HepG2 (cell line): Measurements from ENCODE around the gene GLYR1. TPM values are rescaled to one million over a fixed set of nuclear protein-coding genes. Genes with fewer than 3 reads are reported as not detected.

Experiments
- ATF7-NPFF ChIP-seq: sonication (generic); formaldehyde crosslinking; IDR thresholded peaks from 2 replicates; pipeline ENCODE4 v1.8.1; 2023; ENCODE audit warnings: mild to moderate bottlenecking, low read depth, missing genetic modification reagents, moderate library complexity
- BORCS8-MEF2B ChIP-seq: sonication (generic); formaldehyde crosslinking; IDR thresholded peaks from 2 replicates; pipeline ENCODE4 v1.8.0; 2022; ENCODE audit warnings: mild to moderate bottlenecking, missing genetic modification reagents
- GRHL1 ChIP-seq: sonication (generic); formaldehyde crosslinking; conservative IDR thresholded peaks from 2 replicates; pipeline ENCODE4 v1.8.0; 2022; ENCODE audit warnings: missing genetic modification reagents
- NAIF1 ChIP-seq: sonication (generic); formaldehyde crosslinking; IDR thresholded peaks from 2 replicates; pipeline ENCODE4 v1.5.0; 2020; ENCODE audit warnings: mild to moderate bottlenecking, missing genetic modification reagents, borderline replicate concordance
- RAD51 ChIP-seq: fragments of 450-650 bp; IDR thresholded peaks from 2 replicates; pipeline ENCODE4 v1.6.1; 2016; ENCODE audit warnings: borderline replicate concordance
- ZHX1 ChIP-seq: sonication (generic); formaldehyde crosslinking; IDR thresholded peaks from 2 replicates; pipeline ENCODE4 v1.8.1; 2022; ENCODE audit warnings: low read depth, mild to moderate bottlenecking, missing genetic modification reagents
- ZKSCAN1 ChIP-seq: fragments of 150-350 bp; IDR thresholded peaks from 2 replicates; pipeline ENCODE4 v1.6.1; 2014; ENCODE audit warnings: low read length
- ZNF282 ChIP-seq: fragments of 450-650 bp; IDR thresholded peaks from 2 replicates; pipeline ENCODE4 v1.6.1; 2018; ENCODE audit not compliant: partially characterized antibody
- ZNF543 ChIP-seq: sonication (generic); formaldehyde crosslinking; IDR thresholded peaks from 2 replicates; pipeline ENCODE4 v1.4.0; 2020; ENCODE audit warnings: mild to moderate bottlenecking, missing genetic modification reagents
- ZNF558 ChIP-seq: sonication (generic); formaldehyde crosslinking; IDR thresholded peaks from 2 replicates; pipeline ENCODE4 v1.9.0; 2022; ENCODE audit warnings: mild to moderate bottlenecking, missing genetic modification reagents, borderline replicate concordance
- ZNF747 ChIP-seq: sonication (generic); formaldehyde crosslinking; IDR thresholded peaks from 2 replicates; pipeline ENCODE4 v1.8.1; 2023; ENCODE audit warnings: missing genetic modification reagents, mild to moderate bottlenecking, borderline replicate concordance
- ZNF782 ChIP-seq: sonication (generic); formaldehyde crosslinking; IDR thresholded peaks from 2 replicates; pipeline ENCODE4 v1.4.0; 2020; ENCODE audit warnings: missing genetic modification reagents, mild to moderate bottlenecking, borderline replicate concordance
- polyA plus RNA-seq, 8 experiments: library from polyadenylated mRNA; depleted of rRNA in 3 of 8; stranded (reverse) in 7 of 8; unstranded in 1 of 8; fragments of >200 nt; fragmentation: Illumina TruSeq in 4 of 8; extraction: Trizol in 4 of 8; gene quantifications; 2 replicates each; pipeline versions ENCODE4 v1.2.1 to v1.2.3, GENCODE V29; 2011 to 2016; ENCODE audit warnings: low read depth in 4 of 8, missing spikeins in 1 of 8, mixed read lengths in 1 of 8; ENCODE audit not compliant: insufficient read depth in 1 of 8
- total RNA-seq, 5 experiments: library from RNA; depleted of rRNA; stranded (reverse); fragments of >200 nt; fragmentation: Illumina TruSeq; extraction: Trizol; gene quantifications; 2 replicates each; pipeline ENCODE4 v1.2.3, GENCODE V29; 2016; ENCODE audit warnings: low read depth in 1 of 5
- TF ChIP-seq, protein P1 (sequence below): sonication (generic); formaldehyde crosslinking; IDR thresholded peaks from 2 replicates; pipeline ENCODE4 v1.5.0; 2020; ENCODE audit warnings: mild to moderate bottlenecking, missing genetic modification reagents
- TF ChIP-seq, protein P2 (sequence below): sonication (generic); formaldehyde crosslinking; IDR thresholded peaks from 2 replicates; pipeline ENCODE4 v1.4.0; 2020; ENCODE audit warnings: mild to moderate bottlenecking, missing genetic modification reagents
- TF ChIP-seq, protein P3 (sequence below): sonication (generic); formaldehyde crosslinking; IDR thresholded peaks from 2 replicates; pipeline ENCODE4 v1.8.1; 2023; ENCODE audit warnings: mild to moderate bottlenecking, missing genetic modification reagents
- TF ChIP-seq, protein P4 (sequence below): sonication (generic); formaldehyde crosslinking; IDR thresholded peaks from 2 replicates; pipeline ENCODE4 v1.5.1; 2020; ENCODE audit warnings: mild to moderate bottlenecking, moderate library complexity, missing genetic modification reagents

Gene GLYR1
- total and polyA plus RNA-seq, 2 of the 13 experiments (the other 11 are each of a cell fraction or from before 2014, with no cell fraction given), result 28.3 to 48.7 TPM

DNA sequence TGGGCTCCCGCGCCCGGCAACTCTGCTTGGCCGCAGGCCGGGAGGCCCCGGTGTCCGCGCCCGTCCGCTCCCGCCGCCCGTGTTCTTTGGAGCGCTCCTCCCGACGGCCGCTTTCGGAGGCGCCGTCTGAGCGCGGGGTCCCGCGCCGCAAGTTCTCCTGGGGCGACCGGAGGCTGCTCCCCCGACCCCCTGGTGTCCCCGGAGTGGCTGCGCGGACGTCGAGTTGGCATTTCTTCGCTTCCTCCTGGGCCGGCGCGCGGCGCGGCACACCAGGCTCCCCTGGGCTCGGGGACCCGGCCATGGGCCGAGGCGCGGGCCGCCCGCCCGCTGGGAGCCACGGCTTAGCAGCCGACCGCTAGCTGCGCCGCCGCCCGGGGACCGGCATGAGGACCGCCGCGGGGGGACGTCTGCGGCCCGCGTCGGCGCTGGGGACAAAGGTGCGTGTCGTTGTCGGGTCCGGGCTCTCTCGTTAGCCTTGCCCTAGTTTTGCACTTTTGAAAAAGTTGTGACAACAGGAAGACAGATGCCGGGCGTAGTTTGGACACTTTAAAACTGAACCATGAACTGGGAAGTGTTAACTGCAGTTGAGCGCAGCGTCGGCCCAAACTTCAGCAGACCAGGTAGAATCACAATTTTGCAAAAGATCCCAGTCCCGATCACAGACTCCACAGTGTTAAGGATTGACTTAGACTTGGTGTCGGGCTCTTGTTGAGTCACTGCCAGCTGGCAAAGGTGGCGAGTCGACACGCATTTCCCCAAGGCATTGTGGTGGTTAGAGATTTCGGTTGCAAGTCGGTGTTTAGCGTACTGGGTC, 893 bp upstream of the GLYR1 start (continued):
- TF ChIP-seq, protein P1, sequence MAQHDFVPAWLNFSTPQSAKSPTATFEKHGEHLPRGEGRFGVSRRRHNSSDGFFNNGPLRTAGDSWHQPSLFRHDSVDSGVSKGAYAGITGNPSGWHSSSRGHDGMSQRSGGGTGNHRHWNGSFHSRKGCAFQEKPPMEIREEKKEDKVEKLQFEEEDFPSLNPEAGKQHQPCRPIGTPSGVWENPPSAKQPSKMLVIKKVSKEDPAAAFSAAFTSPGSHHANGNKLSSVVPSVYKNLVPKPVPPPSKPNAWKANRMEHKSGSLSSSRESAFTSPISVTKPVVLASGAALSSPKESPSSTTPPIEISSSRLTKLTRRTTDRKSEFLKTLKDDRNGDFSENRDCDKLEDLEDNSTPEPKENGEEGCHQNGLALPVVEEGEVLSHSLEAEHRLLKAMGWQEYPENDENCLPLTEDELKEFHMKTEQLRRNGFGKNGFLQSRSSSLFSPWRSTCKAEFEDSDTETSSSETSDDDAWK (CRISPR knock-in tag), result no peak
- TF ChIP-seq, protein P2, sequence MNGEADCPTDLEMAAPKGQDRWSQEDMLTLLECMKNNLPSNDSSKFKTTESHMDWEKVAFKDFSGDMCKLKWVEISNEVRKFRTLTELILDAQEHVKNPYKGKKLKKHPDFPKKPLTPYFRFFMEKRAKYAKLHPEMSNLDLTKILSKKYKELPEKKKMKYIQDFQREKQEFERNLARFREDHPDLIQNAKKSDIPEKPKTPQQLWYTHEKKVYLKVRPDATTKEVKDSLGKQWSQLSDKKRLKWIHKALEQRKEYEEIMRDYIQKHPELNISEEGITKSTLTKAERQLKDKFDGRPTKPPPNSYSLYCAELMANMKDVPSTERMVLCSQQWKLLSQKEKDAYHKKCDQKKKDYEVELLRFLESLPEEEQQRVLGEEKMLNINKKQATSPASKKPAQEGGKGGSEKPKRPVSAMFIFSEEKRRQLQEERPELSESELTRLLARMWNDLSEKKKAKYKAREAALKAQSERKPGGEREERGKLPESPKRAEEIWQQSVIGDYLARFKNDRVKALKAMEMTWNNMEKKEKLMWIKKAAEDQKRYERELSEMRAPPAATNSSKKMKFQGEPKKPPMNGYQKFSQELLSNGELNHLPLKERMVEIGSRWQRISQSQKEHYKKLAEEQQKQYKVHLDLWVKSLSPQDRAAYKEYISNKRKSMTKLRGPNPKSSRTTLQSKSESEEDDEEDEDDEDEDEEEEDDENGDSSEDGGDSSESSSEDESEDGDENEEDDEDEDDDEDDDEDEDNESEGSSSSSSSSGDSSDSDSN (CRISPR knock-in tag), result peak; percentile 76; the same call in 1 of the 2 replicates
- TF ChIP-seq ZNF282 (no peak), GRHL1 (CRISPR knock-in tag) (no peak), ZNF747 (no peak), ZNF543 (CRISPR knock-in tag) (peak; percentile 23; the same call in 1 of the 2 replicates), NAIF1 (no peak), RAD51 (no peak), ZKSCAN1 (no peak), ZNF558 (CRISPR knock-in tag) (no peak), BORCS8-MEF2B (CRISPR knock-in tag) (no peak; the same call in 1 of the 2 replicates), ZNF782 (no peak), ZHX1 (no peak), ATF7-NPFF (CRISPR knock-in tag) (no peak)
- TF ChIP-seq, protein P3, sequence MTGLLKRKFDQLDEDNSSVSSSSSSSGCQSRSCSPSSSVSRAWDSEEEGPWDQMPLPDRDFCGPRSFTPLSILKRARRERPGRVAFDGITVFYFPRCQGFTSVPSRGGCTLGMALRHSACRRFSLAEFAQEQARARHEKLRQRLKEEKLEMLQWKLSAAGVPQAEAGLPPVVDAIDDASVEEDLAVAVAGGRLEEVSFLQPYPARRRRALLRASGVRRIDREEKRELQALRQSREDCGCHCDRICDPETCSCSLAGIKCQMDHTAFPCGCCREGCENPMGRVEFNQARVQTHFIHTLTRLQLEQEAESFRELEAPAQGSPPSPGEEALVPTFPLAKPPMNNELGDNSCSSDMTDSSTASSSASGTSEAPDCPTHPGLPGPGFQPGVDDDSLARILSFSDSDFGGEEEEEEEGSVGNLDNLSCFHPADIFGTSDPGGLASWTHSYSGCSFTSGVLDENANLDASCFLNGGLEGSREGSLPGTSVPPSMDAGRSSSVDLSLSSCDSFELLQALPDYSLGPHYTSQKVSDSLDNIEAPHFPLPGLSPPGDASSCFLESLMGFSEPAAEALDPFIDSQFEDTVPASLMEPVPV, result no peak
- TF ChIP-seq, protein P4, sequence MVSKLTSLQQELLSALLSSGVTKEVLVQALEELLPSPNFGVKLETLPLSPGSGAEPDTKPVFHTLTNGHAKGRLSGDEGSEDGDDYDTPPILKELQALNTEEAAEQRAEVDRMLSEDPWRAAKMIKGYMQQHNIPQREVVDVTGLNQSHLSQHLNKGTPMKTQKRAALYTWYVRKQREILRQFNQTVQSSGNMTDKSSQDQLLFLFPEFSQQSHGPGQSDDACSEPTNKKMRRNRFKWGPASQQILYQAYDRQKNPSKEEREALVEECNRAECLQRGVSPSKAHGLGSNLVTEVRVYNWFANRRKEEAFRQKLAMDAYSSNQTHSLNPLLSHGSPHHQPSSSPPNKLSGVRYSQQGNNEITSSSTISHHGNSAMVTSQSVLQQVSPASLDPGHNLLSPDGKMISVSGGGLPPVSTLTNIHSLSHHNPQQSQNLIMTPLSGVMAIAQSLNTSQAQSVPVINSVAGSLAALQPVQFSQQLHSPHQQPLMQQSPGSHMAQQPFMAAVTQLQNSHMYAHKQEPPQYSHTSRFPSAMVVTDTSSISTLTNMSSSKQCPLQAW, result no peak
